ENCODE measurements around the gene CDA.

Gene CDA

GRCh38 chr1:20618550-20618949, 29.7 kb downstream of the CDA start:
- no peak for DNase-seq

GRCh38 chr1:20619999-20620398, 31.1 kb downstream of the CDA start:
- DNase-seq: no peak

GRCh38 chr1:20621012-20621411, 32.1 kb downstream of the CDA start:
- no peak for DNase-seq

- no peak for DNase-seq
Measured at GRCh38 chr1:20624709-20625108, 35.8 kb downstream of the CDA start.

GRCh38 chr1:20625176-20626097, 36.5 kb downstream of the CDA start:
- DNase-seq: no peak

- no peak for DNase-seq
Measured at GRCh38 chr1:20626098-20626427, 37.2 kb downstream of the CDA start.

GRCh38 chr1:20626524-20626923, 37.6 kb downstream of the CDA start:
- no peak for DNase-seq

GRCh38 chr1:20630729-20631128, 41.8 kb downstream of the CDA start:
- DNase-seq: no peak

- no peak for DNase-seq
Measured at GRCh38 chr1:20632386-20632785, 43.5 kb downstream of the CDA start.

- DNase-seq: peak; percentile 90
Measured at GRCh38 chr1:20633190-20634064, 44.5 kb downstream of the CDA start, which contains the start of gene PINK1. Gene PINK1 (plus strand): TSS chr1:20633458. CDS start chr1:20633549, 91 bp downstream.

GRCh38 chr1:20634065-20634593, 45.2 kb downstream of the CDA start:
- DNase-seq: no peak

GRCh38 chr1:20634594-20635084, 45.7 kb downstream of the CDA start:
- peak; percentile 37 for DNase-seq

GRCh38 chr1:20636785-20637347, 48.0 kb downstream of the CDA start:
- DNase-seq: no peak

- DNase-seq: peak; percentile 71
Measured at GRCh38 chr1:20640183-20640597, 51.3 kb downstream of the CDA start.

GRCh38 chr1:20641975-20642374, 53.1 kb downstream of the CDA start:
- no peak for DNase-seq

- no peak for DNase-seq
Measured at GRCh38 chr1:20643080-20643479, 54.2 kb downstream of the CDA start.

- DNase-seq: no peak
Measured at GRCh38 chr1:20644416-20644815, 55.5 kb downstream of the CDA start.

- no peak for DNase-seq
Measured at GRCh38 chr1:20645414-20645813, 56.5 kb downstream of the CDA start.

- no peak for DNase-seq
Measured at GRCh38 chr1:20648438-20648837, 59.5 kb downstream of the CDA start.

GRCh38 chr1:20648946-20649345, 60.0 kb downstream of the CDA start:
- no peak for DNase-seq

- DNase-seq: no peak
Measured at GRCh38 chr1:20652300-20652699, 63.4 kb downstream of the CDA start.

GRCh38 chr1:20654104-20654690, 65.3 kb downstream of the CDA start:
- no peak for DNase-seq

GRCh38 chr1:20657024-20657423, 68.1 kb downstream of the CDA start:
- no peak for DNase-seq
